Measurements from ENCODE around the gene ATG4D.

DNA sequence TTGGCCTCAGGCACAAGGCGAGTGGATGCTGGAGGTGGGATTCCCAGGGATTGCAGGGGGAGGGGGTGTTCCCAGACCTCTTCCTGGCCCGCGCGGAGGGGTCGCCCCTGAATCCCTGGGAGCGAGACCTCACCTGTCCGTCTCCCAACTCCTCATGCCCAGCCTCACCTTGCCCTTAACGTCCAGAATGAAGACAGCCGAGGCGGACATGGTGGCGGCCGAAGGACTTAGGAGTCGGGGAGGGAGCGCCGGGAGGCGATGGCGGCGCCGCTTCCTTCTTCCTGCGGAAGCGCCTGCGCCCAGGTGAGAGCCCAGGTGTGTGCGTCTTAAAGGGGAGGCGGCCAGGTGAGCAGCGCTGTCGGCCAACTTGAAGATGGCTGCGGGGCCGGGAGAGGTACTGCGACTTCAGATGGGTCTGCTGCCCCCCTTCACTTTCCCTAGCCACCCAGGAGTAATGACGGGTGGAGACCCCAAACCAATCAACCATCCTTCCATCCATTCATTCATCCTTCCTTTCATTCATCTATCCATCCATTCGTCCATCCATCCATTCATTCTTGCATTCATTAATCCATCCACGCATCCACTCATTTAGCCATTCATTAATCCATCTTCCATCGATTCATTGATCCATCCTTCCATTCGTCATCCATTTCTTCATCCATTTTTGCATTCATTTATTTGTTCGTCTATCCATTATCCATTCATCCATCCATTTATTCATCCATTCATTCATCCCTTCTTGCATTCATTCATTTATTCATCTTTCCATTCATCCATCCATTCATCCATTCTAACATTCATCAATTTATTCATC is 43.5 kb downstream of the ATG4D start, which contains the start of gene AP1M2:
- TF ChIP-seq, protein P1, sequence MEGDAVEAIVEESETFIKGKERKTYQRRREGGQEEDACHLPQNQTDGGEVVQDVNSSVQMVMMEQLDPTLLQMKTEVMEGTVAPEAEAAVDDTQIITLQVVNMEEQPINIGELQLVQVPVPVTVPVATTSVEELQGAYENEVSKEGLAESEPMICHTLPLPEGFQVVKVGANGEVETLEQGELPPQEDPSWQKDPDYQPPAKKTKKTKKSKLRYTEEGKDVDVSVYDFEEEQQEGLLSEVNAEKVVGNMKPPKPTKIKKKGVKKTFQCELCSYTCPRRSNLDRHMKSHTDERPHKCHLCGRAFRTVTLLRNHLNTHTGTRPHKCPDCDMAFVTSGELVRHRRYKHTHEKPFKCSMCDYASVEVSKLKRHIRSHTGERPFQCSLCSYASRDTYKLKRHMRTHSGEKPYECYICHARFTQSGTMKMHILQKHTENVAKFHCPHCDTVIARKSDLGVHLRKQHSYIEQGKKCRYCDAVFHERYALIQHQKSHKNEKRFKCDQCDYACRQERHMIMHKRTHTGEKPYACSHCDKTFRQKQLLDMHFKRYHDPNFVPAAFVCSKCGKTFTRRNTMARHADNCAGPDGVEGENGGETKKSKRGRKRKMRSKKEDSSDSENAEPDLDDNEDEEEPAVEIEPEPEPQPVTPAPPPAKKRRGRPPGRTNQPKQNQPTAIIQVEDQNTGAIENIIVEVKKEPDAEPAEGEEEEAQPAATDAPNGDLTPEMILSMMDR (conservative IDR thresholded peaks at IDR 0.05 in 1 of 2, IDR thresholded peaks at IDR 0.05 in 1 of 2; ENCODE audit: extremely low read depth in 1 of 2, insufficient read depth in 1 of 2, low read depth in 1 of 2, low read length in 2 of 2), result no peak
- TF ChIP-seq EZH2 (IDR thresholded peaks at IDR 0.05; ENCODE audit: borderline replicate concordance, low read length), result no peak

All from mammary epithelial cell (primary cell).